Liver (tissue), 9 donors: Measurements from ENCODE around the gene ALG9. TPM values are rescaled to one million over a fixed set of nuclear protein-coding genes. Genes with fewer than 3 reads are reported as not detected.

Experiments
- DNase-seq: peaks from one replicate; pipeline ENCODE4 v3.0.0-alpha.2; 2017; ENCODE audit warnings: low spot score
- H3K27ac ChIP-seq, 2 donors: one replicate each; pipeline ENCODE4 v1.7.0; 2013; ENCODE audit warnings: inconsistent platforms in 2 of 2, low read length in 2 of 2, control low read depth in 1 of 2, low read depth in 1 of 2, mild to moderate bottlenecking in 1 of 2
- H3K27me3 ChIP-seq, 4 donors: one replicate each; pipeline versions ENCODE4 v1.6.1 to v1.7.0; 2013; ENCODE audit warnings: low read length in 3 of 4, inconsistent platforms in 1 of 4, mild to moderate bottlenecking in 1 of 4, moderate library complexity in 1 of 4; ENCODE audit not compliant: control insufficient read depth in 4 of 4, insufficient read depth in 4 of 4
- H3K36me3 ChIP-seq, 4 donors: one replicate each; pipeline versions ENCODE4 v1.6.1 to v1.7.0; 2013; ENCODE audit warnings: low read length in 3 of 4, mild to moderate bottlenecking in 3 of 4, low read depth in 1 of 4, moderate library complexity in 1 of 4; ENCODE audit not compliant: control insufficient read depth in 4 of 4, insufficient read depth in 3 of 4
- H3K4me1 ChIP-seq, 4 donors: one replicate each; pipeline versions ENCODE4 v1.6.1 to v1.7.0; 2013; ENCODE audit warnings: low read length in 3 of 4, mild to moderate bottlenecking in 3 of 4, moderate library complexity in 1 of 4; ENCODE audit not compliant: control insufficient read depth in 4 of 4, insufficient read depth in 4 of 4
- H3K4me3 ChIP-seq, 3 donors: one replicate each; pipeline versions ENCODE4 v1.6.1 to v1.7.0; 2013; ENCODE audit warnings: low read length in 3 of 3, control low read depth in 1 of 3, low read depth in 1 of 3, mild to moderate bottlenecking in 1 of 3
- H3K9ac ChIP-seq, 2 donors: one replicate each; pipeline ENCODE4 v1.7.0; 2013; ENCODE audit warnings: low read length in 2 of 2, mild to moderate bottlenecking in 2 of 2, moderate library complexity in 2 of 2, control low read depth in 1 of 2, low read depth in 1 of 2
- H3K9me3 ChIP-seq, 4 donors: one replicate each; pipeline versions ENCODE4 v1.6.1 to v1.7.0; 2013; ENCODE audit warnings: low read length in 3 of 4; ENCODE audit not compliant: control insufficient read depth in 4 of 4
- ATF3 ChIP-seq: IDR thresholded peaks from 2 replicates; pipeline ENCODE4 v1.6.1; 2016; ENCODE audit warnings: antibody characterized with exemption
- EGR1 ChIP-seq, 2 donors: IDR thresholded peaks; 2 replicates each; pipeline ENCODE4 v1.6.1; 2016 to 2018; ENCODE audit warnings: antibody characterized with exemption in 2 of 2, low read depth in 2 of 2
- HNF4G ChIP-seq: IDR thresholded peaks from 2 replicates; pipeline ENCODE4 v1.6.1; 2016; ENCODE audit warnings: antibody characterized with exemption
- JUND ChIP-seq, 2 donors: IDR thresholded peaks; 2 replicates each; pipeline ENCODE4 v1.6.1; 2016; ENCODE audit warnings: antibody characterized with exemption in 2 of 2
- NR2F2 ChIP-seq: IDR thresholded peaks from 2 replicates; pipeline ENCODE4 v1.6.1; 2016; ENCODE audit warnings: antibody characterized with exemption
- RXRA ChIP-seq, 2 donors: IDR thresholded peaks; 2 replicates each; pipeline ENCODE4 v1.6.1; 2017 to 2018; ENCODE audit warnings: antibody characterized with exemption in 2 of 2, mild to moderate bottlenecking in 1 of 2
- YY1 ChIP-seq: IDR thresholded peaks from 2 replicates; pipeline ENCODE4 v1.6.1; 2016; ENCODE audit warnings: antibody characterized with exemption, mild to moderate bottlenecking
- WGBS: extraction: QIAGEN DNeasy Blood & Tissue Kit; methylation state at CpG from one replicate; pipeline ENCODE4 v1.1.7; 2013; 5-methylcytosine and 5-hydroxymethylcytosine counted together
- polyA plus RNA-seq, 2 donors: library from polyadenylated mRNA; stranded (reverse) in 1 of 2; unstranded in 1 of 2; fragments of 200-250 nt in 1 of 2; fragments of >200 nt in 1 of 2; fragmentation: Nextera tagmentation in 1 of 2; extraction: Ambion mirVana in 1 of 2; gene quantifications; one replicate each; pipeline versions ENCODE4 v1.2.1 to v1.2.3, GENCODE V29; 2013 to 2015
- total RNA-seq, 2 donors: library from RNA; depleted of rRNA; stranded (reverse); fragments of >200 nt; gene quantifications; one replicate each; pipeline ENCODE4 v1.2.3, GENCODE V29; 2014
- TF ChIP-seq, protein P1 (sequence below): fragments of 150-350 bp; IDR thresholded peaks from 2 replicates; pipeline ENCODE4 v1.5.1; 2017; ENCODE audit warnings: improper control_type of control experiment, low read depth, low read length; ENCODE audit not compliant: missing input control
- TF ChIP-seq, protein P2 (sequence below): IDR thresholded peaks from 2 replicates; pipeline ENCODE4 v1.6.1; 2016; ENCODE audit warnings: antibody characterized with exemption
- donor health status: healthy.
- donor health status: healthy.
- donor health status: healthy.
- donor health status: healthy.
- donor health status: healthy.

The ALG9 gene
- total and polyA plus RNA-seq, 4 donors = 13.7 to 36.3 (median 20.2) TPM

DNA sequence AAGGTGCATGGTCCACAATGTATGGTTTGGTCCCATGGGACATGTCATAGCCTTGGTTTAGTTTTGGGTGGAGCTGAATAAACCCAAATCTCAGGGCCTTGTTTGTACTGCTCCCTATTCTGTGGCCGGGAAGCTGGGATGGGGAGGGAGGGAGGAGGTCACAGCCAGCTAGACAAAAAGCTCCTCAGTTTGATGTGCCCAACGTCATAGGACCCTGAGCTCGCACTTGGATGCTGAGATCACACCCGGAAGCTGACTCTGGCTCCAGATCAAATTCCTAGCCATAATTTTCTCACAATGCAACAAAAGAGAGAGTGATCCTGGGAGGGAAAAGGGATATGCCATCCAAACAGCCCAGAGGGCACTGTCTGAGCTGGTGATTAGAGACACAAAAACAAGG, 42.6 kb upstream of the ALG9 start:
- no peaks in the 10 kb centered on the region for H3K36me3 ChIP-seq
- no peak for DNase-seq
- peak overlapping the region; percentile 49 to 74 for H3K27ac ChIP-seq
- no peaks in the 10 kb centered on the region for H3K9me3 ChIP-seq
- H3K27me3 ChIP-seq = no peaks in the 10 kb centered on the region
- H3K4me3 ChIP-seq = no peak overlapping the region
- H3K9ac ChIP-seq = no peak overlapping the region
- 64% methylated on average over 4 of the region's 4 CpGs for WGBS
- H3K4me1 ChIP-seq = peaks cover 0 to 14% (median 9%) of the 10 kb centered on the region in 4 donors
- TF ChIP-seq RXRA (IDR thresholded peaks at IDR 0.05) (peak in 1 of 2 donors; percentile 47), JUND (IDR thresholded peaks at IDR 0.05) (no peak)

GRCh38 chr11:111913031-111913861, 41.9 kb upstream of the ALG9 start:
- Histone ChIP-seq H3K9ac (no peak overlapping the region), H3K4me3 (peak overlapping the region in 1 of 3 donors; percentile 11), H3K27ac (peak overlapping the region; percentile 49 to 74), H3K36me3 (no peaks in the 10 kb centered on the region), H3K4me1 (peaks cover 0 to 6% (median 6%) of the 10 kb centered on the region in 4 donors), H3K9me3 (no peaks in the 10 kb centered on the region), H3K27me3 (no peaks in the 10 kb centered on the region)
- TF ChIP-seq YY1 = no peak
- WGBS = 78% methylated on average over 24 of the region's 24 CpGs
- DNase-seq = no peak

- peak within 1 kb of the TSS; percentile 50 to 74 for H3K27ac ChIP-seq
- H3K9ac ChIP-seq = no peak within 1 kb of the TSS
- no peak for DNase-seq
- no peaks in the 10 kb centered on the region for H3K4me1 ChIP-seq
- peak within 1 kb of the TSS in 1 of 3 donors; percentile 11 for H3K4me3 ChIP-seq
- TF ChIP-seq NR2F2 (no peak), JUND (IDR thresholded peaks at IDR 0.05) (no peak), EGR1 (IDR thresholded peaks at IDR 0.05; ENCODE audit: low read depth in 2 of 2) (no peak), HNF4G (no peak), ATF3 (no peak)
- TF ChIP-seq, protein P1, sequence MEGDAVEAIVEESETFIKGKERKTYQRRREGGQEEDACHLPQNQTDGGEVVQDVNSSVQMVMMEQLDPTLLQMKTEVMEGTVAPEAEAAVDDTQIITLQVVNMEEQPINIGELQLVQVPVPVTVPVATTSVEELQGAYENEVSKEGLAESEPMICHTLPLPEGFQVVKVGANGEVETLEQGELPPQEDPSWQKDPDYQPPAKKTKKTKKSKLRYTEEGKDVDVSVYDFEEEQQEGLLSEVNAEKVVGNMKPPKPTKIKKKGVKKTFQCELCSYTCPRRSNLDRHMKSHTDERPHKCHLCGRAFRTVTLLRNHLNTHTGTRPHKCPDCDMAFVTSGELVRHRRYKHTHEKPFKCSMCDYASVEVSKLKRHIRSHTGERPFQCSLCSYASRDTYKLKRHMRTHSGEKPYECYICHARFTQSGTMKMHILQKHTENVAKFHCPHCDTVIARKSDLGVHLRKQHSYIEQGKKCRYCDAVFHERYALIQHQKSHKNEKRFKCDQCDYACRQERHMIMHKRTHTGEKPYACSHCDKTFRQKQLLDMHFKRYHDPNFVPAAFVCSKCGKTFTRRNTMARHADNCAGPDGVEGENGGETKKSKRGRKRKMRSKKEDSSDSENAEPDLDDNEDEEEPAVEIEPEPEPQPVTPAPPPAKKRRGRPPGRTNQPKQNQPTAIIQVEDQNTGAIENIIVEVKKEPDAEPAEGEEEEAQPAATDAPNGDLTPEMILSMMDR = no peak
- TF ChIP-seq, protein P2, sequence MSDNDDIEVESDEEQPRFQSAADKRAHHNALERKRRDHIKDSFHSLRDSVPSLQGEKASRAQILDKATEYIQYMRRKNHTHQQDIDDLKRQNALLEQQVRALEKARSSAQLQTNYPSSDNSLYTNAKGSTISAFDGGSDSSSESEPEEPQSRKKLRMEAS = no peak
- 29% methylated on average over 26 of the region's 26 CpGs for WGBS
- H3K36me3 ChIP-seq = no peaks in the 10 kb centered on the region
- no peaks in the 10 kb centered on the region for H3K27me3 ChIP-seq
- H3K9me3 ChIP-seq = no peaks in the 10 kb centered on the region
Measured at GRCh38 chr11:111912535-111912934, 41.2 kb upstream of the ALG9 start, which contains the start of gene HSPB2. Gene HSPB2, plus strand, starts transcription at chr11:111912734. Its CDS starts 96 bp downstream, at chr11:111912830.
